ENCODE data around the gene GHRHR. TPM values are rescaled to one million over a fixed set of nuclear protein-coding genes. Genes with fewer than 3 reads are reported as not detected.

Gene GHRHR
- total RNA-seq, 2 experiments from 2014 or later, result not detected

- Mint-ChIP-seq H3K4me3 (no peak overlapping the region), H3K4me1 (peaks cover 3% of the 10 kb centered on the region), H3K36me3 (no peaks in the 10 kb centered on the region), H3K9me3 (peaks cover 4% of the 10 kb centered on the region), H3K27ac (no peak overlapping the region), H3K27me3 (no peaks in the 10 kb centered on the region)
- ATAC-seq (ENCODE audit: low read depth) (no peak), DNase-seq (peak; percentile 24)
- POLR2A ChIA-PET, result no interaction called here
These were observed 40.6 kb upstream of the GHRHR start for GRCh38 chr7:30923009-30923773.

GRCh38 chr7:30923774-30924413, 39.9 kb upstream of the GHRHR start:
- Mint-ChIP-seq H3K36me3 (no peaks in the 10 kb centered on the region), H3K4me1 (peaks cover 3% of the 10 kb centered on the region), H3K4me3 (no peak overlapping the region), H3K27me3 (no peaks in the 10 kb centered on the region), H3K27ac (no peak overlapping the region), H3K9me3 (peaks cover 4% of the 10 kb centered on the region)
- POLR2A ChIA-PET, result no interaction called here
- ATAC-seq (ENCODE audit: low read depth), result no peak
- DNase-seq, result peak; percentile 10

GRCh38 chr7:30924624-30925023, 39.1 kb upstream of the GHRHR start:
- H3K36me3 Mint-ChIP-seq, result no peaks in the 10 kb centered on the region
- POLR2A ChIA-PET, result no interaction called here
- H3K4me3 Mint-ChIP-seq, result no peak overlapping the region
- peaks cover 3% of the 10 kb centered on the region for H3K4me1 Mint-ChIP-seq
- peaks cover 2% of the 10 kb centered on the region for H3K27me3 Mint-ChIP-seq
- DNase-seq (peak; percentile 8), ATAC-seq (ENCODE audit: low read depth) (no peak)
- peaks cover 4% of the 10 kb centered on the region for H3K9me3 Mint-ChIP-seq
- H3K27ac Mint-ChIP-seq, result no peak overlapping the region

- Mint-ChIP-seq H3K36me3 (no peaks in the 10 kb centered on the region), H3K9me3 (peaks cover 4% of the 10 kb centered on the region), H3K27me3 (peaks cover 2% of the 10 kb centered on the region), H3K27ac (no peak overlapping the region), H3K4me1 (peaks cover 3% of the 10 kb centered on the region), H3K4me3 (no peak overlapping the region)
- ATAC-seq (ENCODE audit: low read depth) (no peak), DNase-seq (no peak)
- POLR2A ChIA-PET, result no interaction called here
These were observed 38.6 kb upstream of the GHRHR start for GRCh38 chr7:30925117-30925516.

- POLR2A ChIA-PET, result no interaction called here
- peaks cover 3% of the 10 kb centered on the region for H3K4me1 Mint-ChIP-seq
- peaks cover 2% of the 10 kb centered on the region for H3K27me3 Mint-ChIP-seq
- no peaks in the 10 kb centered on the region for H3K36me3 Mint-ChIP-seq
- H3K9me3 Mint-ChIP-seq, result peaks cover 4% of the 10 kb centered on the region
- ATAC-seq (ENCODE audit: low read depth) (no peak), DNase-seq (peak; percentile 4)
- H3K27ac Mint-ChIP-seq, result no peak overlapping the region
- no peak overlapping the region for H3K4me3 Mint-ChIP-seq
These were observed 37.8 kb upstream of the GHRHR start for GRCh38 chr7:30925913-30926312.

- no peak overlapping the region for H3K4me3 Mint-ChIP-seq
- H3K27me3 Mint-ChIP-seq, result peaks cover 2% of the 10 kb centered on the region
- H3K9me3 Mint-ChIP-seq, result peaks cover 4% of the 10 kb centered on the region
- ATAC-seq (ENCODE audit: low read depth) (no peak), DNase-seq (no peak)
- peaks cover 3% of the 10 kb centered on the region for H3K4me1 Mint-ChIP-seq
- no peaks in the 10 kb centered on the region for H3K36me3 Mint-ChIP-seq
- no peak overlapping the region for H3K27ac Mint-ChIP-seq
- POLR2A ChIA-PET, result no interaction called here
These were observed 37.4 kb upstream of the GHRHR start for GRCh38 chr7:30926313-30926712.

GRCh38 chr7:30927040-30927439, 36.7 kb upstream of the GHRHR start:
- peaks cover 2% of the 10 kb centered on the region for H3K27me3 Mint-ChIP-seq
- DNase-seq (no peak), ATAC-seq (ENCODE audit: low read depth) (no peak)
- peaks cover 3% of the 10 kb centered on the region for H3K4me1 Mint-ChIP-seq
- POLR2A ChIA-PET, result no interaction called here
- no peaks in the 10 kb centered on the region for H3K36me3 Mint-ChIP-seq
- H3K9me3 Mint-ChIP-seq, result peaks cover 4% of the 10 kb centered on the region
- H3K4me3 Mint-ChIP-seq, result no peak overlapping the region
- no peak overlapping the region for H3K27ac Mint-ChIP-seq

GRCh38 chr7:30927559-30927958, 36.2 kb upstream of the GHRHR start:
- Mint-ChIP-seq H3K36me3 (no peaks in the 10 kb centered on the region), H3K27ac (no peak overlapping the region), H3K4me3 (no peak overlapping the region), H3K4me1 (peaks cover 3% of the 10 kb centered on the region), H3K9me3 (peaks cover 4% of the 10 kb centered on the region), H3K27me3 (peaks cover 2% of the 10 kb centered on the region)
- ATAC-seq (ENCODE audit: low read depth) (no peak), DNase-seq (no peak)
- POLR2A ChIA-PET, result no interaction called here

GRCh38 chr7:30928254-30928872, 35.4 kb upstream of the GHRHR start:
- Mint-ChIP-seq H3K27ac (no peak overlapping the region), H3K4me3 (no peak overlapping the region)

GRCh38 chr7:30929686-30930085, 34.1 kb upstream of the GHRHR start:
- Mint-ChIP-seq H3K27me3 (peaks cover 2% of the 10 kb centered on the region), H3K27ac (no peak overlapping the region), H3K4me1 (no peaks in the 10 kb centered on the region), H3K36me3 (no peaks in the 10 kb centered on the region), H3K9me3 (peaks cover 4% of the 10 kb centered on the region), H3K4me3 (no peak overlapping the region)
- DNase-seq (no peak), ATAC-seq (ENCODE audit: low read depth) (no peak)
- POLR2A ChIA-PET, result no interaction called here

More at GRCh38 chr7:30928254-30928872, 35.4 kb upstream of the GHRHR start:
- no peak for ATAC-seq (ENCODE audit: low read depth)
- H3K36me3 Mint-ChIP-seq, result no peaks in the 10 kb centered on the region
- H3K9me3 Mint-ChIP-seq, result peaks cover 4% of the 10 kb centered on the region
- H3K27me3 Mint-ChIP-seq, result peaks cover 2% of the 10 kb centered on the region
- H3K4me1 Mint-ChIP-seq, result peaks cover 2% of the 10 kb centered on the region
- POLR2A ChIA-PET, result no interaction called here
- peak; percentile 11 for DNase-seq

GRCh38 chr7:30930621-30931020, 33.1 kb upstream of the GHRHR start:
- H3K27ac Mint-ChIP-seq, result no peak overlapping the region
- peaks cover 4% of the 10 kb centered on the region for H3K9me3 Mint-ChIP-seq
- peaks cover 2% of the 10 kb centered on the region for H3K27me3 Mint-ChIP-seq
- no peak overlapping the region for H3K4me3 Mint-ChIP-seq
- ATAC-seq (ENCODE audit: low read depth), result no peak
- H3K4me1 Mint-ChIP-seq, result no peaks in the 10 kb centered on the region
- POLR2A ChIA-PET, result no interaction called here
- H3K36me3 Mint-ChIP-seq, result no peaks in the 10 kb centered on the region
- no peak for DNase-seq

- Mint-ChIP-seq H3K9me3 (peaks cover 4% of the 10 kb centered on the region), H3K4me1 (no peaks in the 10 kb centered on the region), H3K27me3 (peaks cover 2% of the 10 kb centered on the region), H3K27ac (no peak overlapping the region), H3K4me3 (no peak overlapping the region), H3K36me3 (no peaks in the 10 kb centered on the region)
- no peak for ATAC-seq (ENCODE audit: low read depth)
- POLR2A ChIA-PET, result no interaction called here
- no peak for DNase-seq
These were observed 32.4 kb upstream of the GHRHR start for GRCh38 chr7:30931161-30931928.

GRCh38 chr7:30931929-30932540, 31.7 kb upstream of the GHRHR start:
- Mint-ChIP-seq H3K36me3 (no peaks in the 10 kb centered on the region), H3K9me3 (peaks cover 4% of the 10 kb centered on the region)

More at GRCh38 chr7:30931929-30932540, 31.7 kb upstream of the GHRHR start:
- H3K27me3 Mint-ChIP-seq, result peaks cover 6% of the 10 kb centered on the region
- DNase-seq (no peak), ATAC-seq (ENCODE audit: low read depth) (no peak)
- no peaks in the 10 kb centered on the region for H3K4me1 Mint-ChIP-seq
- POLR2A ChIA-PET, result no interaction called here
- H3K4me3 Mint-ChIP-seq, result no peak overlapping the region
- no peak overlapping the region for H3K27ac Mint-ChIP-seq
